MM.1S (cell line): Measurements from ENCODE around the gene DCTN4.

Experiments
- DNase-seq: peaks from one replicate; pipeline ENCODE4 v3.0.0-alpha.2; 2015
- H2AFZ ChIP-seq: fragments of 300-600 bp; sonication (generic); 2 replicates; pipeline ENCODE4 v1.6.0; 2016; ENCODE audit warnings: antibody characterized with exemption, low read length
- H3F3A ChIP-seq: fragments of 300-600 bp; sonication (generic); 2 replicates; pipeline ENCODE4 v1.6.1; 2016; ENCODE audit warnings: mild to moderate bottlenecking, antibody characterized with exemption, low read length, moderate library complexity, mixed read lengths; ENCODE audit not compliant: insufficient read depth
- H3K27ac ChIP-seq: fragments of 300-600 bp; sonication (generic); 2 replicates; pipeline ENCODE4 v1.5.1; 2016; ENCODE audit warnings: mild to moderate bottlenecking, low read length
- H3K27me3 ChIP-seq: fragments of 300-600 bp; sonication (generic); replicated peaks from 2 replicates; pipeline ENCODE4 v1.6.0; 2016; ENCODE audit warnings: low read length; ENCODE audit not compliant: insufficient read depth
- H3K36me3 ChIP-seq: fragments of 300-600 bp; sonication (generic); replicated peaks from 2 replicates; pipeline ENCODE4 v1.6.1; 2016; ENCODE audit warnings: mild to moderate bottlenecking, low read length, mixed read lengths; ENCODE audit not compliant: insufficient read depth
- H3K4me1 ChIP-seq: fragments of 300-600 bp; sonication (generic); 2 replicates; pipeline ENCODE4 v1.6.1; 2016; ENCODE audit warnings: low read length, mixed read lengths
- H3K4me2 ChIP-seq: fragments of 300-600 bp; sonication (generic); 2 replicates; pipeline ENCODE4 v1.6.0; 2016; ENCODE audit warnings: low read depth, low read length
- H3K4me3 ChIP-seq: fragments of 300-600 bp; sonication (generic); 2 replicates; pipeline ENCODE4 v1.5.1; 2016; ENCODE audit warnings: low read length, mixed read lengths
- H3K79me2 ChIP-seq: fragments of 300-600 bp; sonication (generic); 2 replicates; pipeline ENCODE4 v1.6.1; 2016; ENCODE audit warnings: mixed run types, low read length, mixed read lengths
- H3K9ac ChIP-seq: fragments of 300-600 bp; sonication (generic); 2 replicates; pipeline ENCODE4 v1.6.1; 2016; ENCODE audit warnings: low read length, mixed read lengths
- H3K9me2 ChIP-seq: fragments of 300-600 bp; sonication (generic); replicated peaks from 2 replicates; pipeline ENCODE4 v1.6.1; 2016; ENCODE audit warnings: mild to moderate bottlenecking, low read length, mixed read lengths; ENCODE audit not compliant: insufficient read depth
- H3K9me3 ChIP-seq: fragments of 300-600 bp; sonication (generic); replicated peaks from 2 replicates; pipeline ENCODE4 v1.6.1; 2016; ENCODE audit warnings: mild to moderate bottlenecking, low read length, mixed read lengths; ENCODE audit not compliant: insufficient read depth
- H4K20me1 ChIP-seq: fragments of 300-600 bp; sonication (generic); 2 replicates; pipeline ENCODE4 v1.6.1; 2016; ENCODE audit warnings: mild to moderate bottlenecking, low read length, moderate library complexity, mixed read lengths; ENCODE audit not compliant: insufficient read depth
- CTCF ChIP-seq: fragments of 300-600 bp; sonication (generic); IDR thresholded peaks from 2 replicates; pipeline ENCODE4 v1.5.1; 2016; ENCODE audit warnings: antibody characterized with exemption, low read length, mixed read lengths
- EZH2 ChIP-seq: fragments of 300-600 bp; sonication (generic); optimal IDR thresholded peaks from 2 replicates; pipeline ENCODE3; 2017; ENCODE audit warnings: low read depth, mild to moderate bottlenecking, antibody characterized with exemption, low read length, mixed read lengths
- EZH2phosphoT487 ChIP-seq: fragments of 300-600 bp; sonication (generic); IDR thresholded peaks from 2 replicates; pipeline ENCODE4 v1.6.1; 2018; ENCODE audit warnings: antibody characterized with exemption, low read length

DCTN4 gene

GRCh38 chr5:150672884-150673275 is 85.9 kb downstream of the DCTN4 start:
- H3K4me3 ChIP-seq: no peak overlapping the region

GRCh38 chr5:150672237-150672883 is 86.5 kb downstream of the DCTN4 start:
- Histone ChIP-seq H3K79me2 (no peaks in the 10 kb centered on the region), H3K27ac (no peak overlapping the region), H3K4me3 (no peak overlapping the region), H2AFZ (no peak overlapping the region), H3K27me3 (peaks cover 10% of the 10 kb centered on the region; the same call in 1 of the 2 replicates), H3F3A (no peaks in the 10 kb centered on the region), H3K4me1 (no peaks in the 10 kb centered on the region), H3K9ac (no peak overlapping the region), H4K20me1 (no peaks in the 10 kb centered on the region), H3K36me3 (no peaks in the 10 kb centered on the region), H3K4me2 (no peak overlapping the region), H3K9me3 (no peaks in the 10 kb centered on the region), H3K9me2 (no peaks in the 10 kb centered on the region)
- DNase-seq: no peak
- TF ChIP-seq CTCF (no peak), EZH2phosphoT487 (no peak), EZH2 (no peak)

More at GRCh38 chr5:150672884-150673275, 85.9 kb downstream of the DCTN4 start:
- Histone ChIP-seq H3K4me1 (no peaks in the 10 kb centered on the region), H4K20me1 (no peaks in the 10 kb centered on the region), H3F3A (no peaks in the 10 kb centered on the region), H3K79me2 (no peaks in the 10 kb centered on the region), H2AFZ (no peak overlapping the region), H3K9me3 (no peaks in the 10 kb centered on the region), H3K36me3 (no peaks in the 10 kb centered on the region), H3K9me2 (no peaks in the 10 kb centered on the region), H3K4me2 (no peak overlapping the region), H3K27ac (no peak overlapping the region), H3K9ac (no peak overlapping the region), H3K27me3 (peaks cover 10% of the 10 kb centered on the region; the same call in 1 of the 2 replicates)
- TF ChIP-seq EZH2phosphoT487 (no peak), EZH2 (no peak), CTCF (no peak)
- DNase-seq: no peak

- Histone ChIP-seq H3K79me2 (no peaks in the 10 kb centered on the region), H3K4me2 (no peak overlapping the region), H2AFZ (no peak overlapping the region), H3K27ac (no peak overlapping the region), H3K9ac (no peak overlapping the region), H3K36me3 (no peaks in the 10 kb centered on the region), H3K4me3 (no peak overlapping the region), H4K20me1 (no peaks in the 10 kb centered on the region), H3F3A (no peaks in the 10 kb centered on the region), H3K9me3 (no peaks in the 10 kb centered on the region), H3K9me2 (no peaks in the 10 kb centered on the region), H3K4me1 (no peaks in the 10 kb centered on the region), H3K27me3 (peaks cover 10% of the 10 kb centered on the region; the same call in 1 of the 2 replicates)
- TF ChIP-seq EZH2phosphoT487 (no peak), CTCF (no peak), EZH2 (no peak)
- DNase-seq: no peak
These were observed 87.1 kb downstream of the DCTN4 start for GRCh38 chr5:150671509-150672236.
